Loucy (cell line): ENCODE measurements around the gene CPAMD8.

Experiments used
- EZH2phosphoT487 ChIP-seq: fragments of 200-600 bp; IDR thresholded peaks from 2 replicates; pipeline ENCODE4 v1.6.1; 2018; ENCODE audit warnings: antibody characterized with exemption, mild to moderate bottlenecking, moderate library complexity, borderline replicate concordance
- TF ChIP-seq, protein P1 (sequence below): fragments of 200-600 bp; sonication (generic); conservative IDR thresholded peaks from 2 replicates; pipeline ENCODE4 v1.5.1; 2014; ENCODE audit warnings: mild to moderate bottlenecking, antibody characterized with exemption, low read length

DNA sequence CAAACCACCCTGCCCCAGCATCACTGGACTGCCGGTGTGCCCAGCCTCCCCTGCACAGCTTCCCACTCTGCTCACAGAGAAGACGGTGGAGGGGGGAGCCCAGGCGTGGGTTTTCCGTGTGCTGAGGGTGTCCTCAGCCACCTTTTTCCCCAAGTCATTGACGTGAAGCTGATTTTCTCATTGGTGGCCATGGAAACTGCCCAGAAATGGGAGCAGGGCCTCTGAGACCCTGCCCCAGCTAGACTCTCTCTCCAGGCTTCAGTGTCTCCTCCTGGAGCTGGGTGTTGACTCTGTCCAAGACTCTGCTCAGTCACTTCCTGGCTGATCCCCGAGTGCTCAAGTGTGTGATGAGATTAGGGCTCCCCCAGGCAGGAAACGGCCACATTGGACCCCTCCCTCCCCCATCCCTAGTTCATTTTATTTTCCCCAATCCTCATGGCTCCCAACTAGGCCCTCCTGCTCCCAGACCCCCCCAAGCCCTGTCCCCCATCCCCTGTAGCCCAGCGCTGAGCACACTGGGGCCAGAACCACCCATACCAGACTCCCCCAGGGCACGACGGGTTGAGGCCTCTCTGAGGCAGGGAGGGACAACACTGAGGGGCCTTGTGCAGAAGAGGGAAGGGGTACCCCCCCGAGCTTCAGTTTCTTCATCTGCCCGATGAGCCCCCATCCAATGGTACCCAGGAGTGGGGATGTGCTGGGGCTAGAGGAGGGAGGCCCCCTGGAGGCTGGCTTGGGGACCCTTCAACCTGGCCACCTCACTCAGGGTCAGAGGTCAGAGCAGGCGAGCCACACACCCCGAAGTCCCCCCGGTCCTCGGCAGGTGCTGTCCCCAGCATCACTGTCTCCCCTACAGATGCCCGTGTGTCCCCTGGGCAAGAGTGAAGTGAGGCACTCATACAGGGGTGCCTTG is 139.0 kb downstream of the CPAMD8 start:
- TF ChIP-seq, protein P1, sequence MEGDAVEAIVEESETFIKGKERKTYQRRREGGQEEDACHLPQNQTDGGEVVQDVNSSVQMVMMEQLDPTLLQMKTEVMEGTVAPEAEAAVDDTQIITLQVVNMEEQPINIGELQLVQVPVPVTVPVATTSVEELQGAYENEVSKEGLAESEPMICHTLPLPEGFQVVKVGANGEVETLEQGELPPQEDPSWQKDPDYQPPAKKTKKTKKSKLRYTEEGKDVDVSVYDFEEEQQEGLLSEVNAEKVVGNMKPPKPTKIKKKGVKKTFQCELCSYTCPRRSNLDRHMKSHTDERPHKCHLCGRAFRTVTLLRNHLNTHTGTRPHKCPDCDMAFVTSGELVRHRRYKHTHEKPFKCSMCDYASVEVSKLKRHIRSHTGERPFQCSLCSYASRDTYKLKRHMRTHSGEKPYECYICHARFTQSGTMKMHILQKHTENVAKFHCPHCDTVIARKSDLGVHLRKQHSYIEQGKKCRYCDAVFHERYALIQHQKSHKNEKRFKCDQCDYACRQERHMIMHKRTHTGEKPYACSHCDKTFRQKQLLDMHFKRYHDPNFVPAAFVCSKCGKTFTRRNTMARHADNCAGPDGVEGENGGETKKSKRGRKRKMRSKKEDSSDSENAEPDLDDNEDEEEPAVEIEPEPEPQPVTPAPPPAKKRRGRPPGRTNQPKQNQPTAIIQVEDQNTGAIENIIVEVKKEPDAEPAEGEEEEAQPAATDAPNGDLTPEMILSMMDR = no peak
- no peak for TF ChIP-seq EZH2phosphoT487
